GM12864 (cell line): ENCODE measurements around the gene ANKRD29.

ENCODE experiments used
- DNase-seq: peaks from one replicate; pipeline ENCODE4 v3.0.0-alpha.2; 2011; ENCODE audit warnings: low read depth
- H3K4me3 ChIP-seq: 2 replicates; pipeline ENCODE4 v1.5.1; 2011; ENCODE audit warnings: mild to moderate bottlenecking, low read depth, low read length, control low read depth
- CTCF ChIP-seq: IDR thresholded peaks from 2 replicates; pipeline ENCODE4 v1.5.1; 2011; ENCODE audit warnings: low read depth, mild to moderate bottlenecking, moderate library complexity, low read length, control low read depth, inconsistent platforms; ENCODE audit errors: missing control alignments

ANKRD29 gene

GRCh38 chr18:23661735-23662308 lies 889 bp downstream of the ANKRD29 start:
- no peak for TF ChIP-seq CTCF
- DNase-seq = no peak
- H3K4me3 ChIP-seq = no peak overlapping the region

GRCh38 chr18:23658285-23658684 lies 4.4 kb downstream of the ANKRD29 start:
- H3K4me3 ChIP-seq = no peak overlapping the region
- TF ChIP-seq CTCF = no peak
- no peak for DNase-seq

GRCh38 chr18:23652232-23652631 lies 10.5 kb downstream of the ANKRD29 start:
- no peak overlapping the region for H3K4me3 ChIP-seq
- no peak for DNase-seq
- TF ChIP-seq CTCF = no peak

GRCh38 chr18:23650968-23651927 lies 11.5 kb downstream of the ANKRD29 start:
- DNase-seq = no peak
- H3K4me3 ChIP-seq = no peak overlapping the region
- TF ChIP-seq CTCF = no peak

GRCh38 chr18:23648940-23649607 lies 13.6 kb downstream of the ANKRD29 start:
- no peak for TF ChIP-seq CTCF
- no peak overlapping the region for H3K4me3 ChIP-seq
- no peak for DNase-seq

GRCh38 chr18:23648456-23648855 lies 14.3 kb downstream of the ANKRD29 start:
- TF ChIP-seq CTCF = no peak
- no peak for DNase-seq
- H3K4me3 ChIP-seq = no peak overlapping the region
